K562 (cell line): Measurements from ENCODE around the gene SPATS2. TPM values are rescaled to one million over a fixed set of nuclear protein-coding genes. Genes with fewer than 3 reads are reported as not detected.

ENCODE experiments used
- BCL6 ChIP-seq: fragments of 250-450 bp; sonication (Bioruptor Pico); IDR thresholded peaks from 2 replicates; pipeline ENCODE4 v1.4.0; 2020
- HMG20A ChIP-seq: fragments of 450-650 bp; formaldehyde crosslinking; conservative IDR thresholded peaks from 2 replicates; pipeline ENCODE4 v1.4.0; 2020; ENCODE audit warnings: mild to moderate bottlenecking, mixed read lengths
- HOXB6 ChIP-seq: fragments of 250-450 bp; sonication (Bioruptor Pico); IDR thresholded peaks from 2 replicates; pipeline ENCODE4 v1.5.1; 2022; ENCODE audit warnings: mild to moderate bottlenecking, borderline replicate concordance
- ILK ChIP-seq: fragments of 450-650 bp; IDR thresholded peaks from 2 replicates; pipeline ENCODE4 v1.6.1; 2016; ENCODE audit warnings: missing genetic modification characterization, low read depth, mild to moderate bottlenecking, missing compliant biosample characterization, moderate library complexity, borderline replicate concordance
- KAT2B ChIP-seq: IDR thresholded peaks from one replicate; pipeline ENCODE4 v1.6.1; 2012; ENCODE audit warnings: low read depth, mild to moderate bottlenecking, control low read depth, inconsistent platforms, low read length, moderate library complexity
- L3MBTL2 ChIP-seq: fragments of 450-650 bp; IDR thresholded peaks from 2 replicates; pipeline ENCODE4 v1.6.1; 2016; ENCODE audit warnings: mild to moderate bottlenecking, moderate library complexity
- NFRKB ChIP-seq: fragments of 450-650 bp; IDR thresholded peaks from 2 replicates; pipeline ENCODE4 v1.6.1; 2016; ENCODE audit warnings: low read depth
- POLR2B ChIP-seq: fragments of 450-650 bp; IDR thresholded peaks from 2 replicates; pipeline ENCODE4 v1.6.1; 2018; ENCODE audit warnings: low read depth; ENCODE audit not compliant: partially characterized antibody
- REST ChIP-seq, 2 experiments: fragments of 450-650 bp; formaldehyde crosslinking in 1 of 2; IDR thresholded peaks; 2 replicates each; pipeline versions ENCODE4 v1.4.0 to v1.6.1; 2014 to 2020; ENCODE audit warnings: mild to moderate bottlenecking in 2 of 2, borderline replicate concordance in 1 of 2, low read depth in 1 of 2
- TAF1 ChIP-seq: IDR thresholded peaks from 2 replicates; pipeline ENCODE4 v1.6.1; 2011; ENCODE audit warnings: mild to moderate bottlenecking, low read length, moderate library complexity; ENCODE audit not compliant: insufficient read depth, control insufficient read depth, severe bottlenecking; ENCODE audit errors: extremely low read depth
- TOE1 ChIP-seq, 2 experiments: fragments of 450-650 bp in 1 of 2; sonication (generic) in 1 of 2; formaldehyde crosslinking in 1 of 2; IDR thresholded peaks; 2 replicates each; pipeline versions ENCODE4 v1.7.1 to v1.8.0; 2016 to 2022; ENCODE audit warnings: borderline replicate concordance in 2 of 2, mild to moderate bottlenecking in 2 of 2, antibody characterized with exemption in 1 of 2, inconsistent platforms in 1 of 2, low read depth in 1 of 2, missing genetic modification reagents in 1 of 2, moderate library complexity in 1 of 2
- ZNF133 ChIP-seq: fragments of 250-450 bp; sonication (Bioruptor Pico); IDR thresholded peaks from 2 replicates; pipeline ENCODE4 v1.4.0; 2020; ENCODE audit warnings: mild to moderate bottlenecking
- ZNF511 ChIP-seq: sonication (generic); formaldehyde crosslinking; IDR thresholded peaks from 2 replicates; pipeline ENCODE4 v1.8.0; 2022; ENCODE audit warnings: mild to moderate bottlenecking, missing genetic modification reagents
- ZNF518B ChIP-seq: fragments of 250-450 bp; sonication (Bioruptor Pico); IDR thresholded peaks from 2 replicates; pipeline ENCODE4 v1.5.0; 2021; ENCODE audit warnings: mild to moderate bottlenecking, moderate library complexity
- polyA plus RNA-seq, 8 experiments: library from polyadenylated mRNA; depleted of rRNA in 4 of 8; stranded (reverse) in 5 of 8; unstranded in 3 of 8; fragments of >200 nt; fragmentation: Nextera tagmentation in 2 of 8; fragmentation: Illumina TruSeq in 1 of 8; extraction: Ambion mirVana in 2 of 8; extraction: Trizol in 1 of 8; gene quantifications; 2 replicates each; pipeline versions ENCODE4 v1.2.1 to v1.2.3, GENCODE V29; 2011 to 2014; ENCODE audit warnings: inconsistent platforms in 1 of 8, missing spikeins in 1 of 8
- total RNA-seq, 7 experiments: library from RNA; depleted of rRNA in 6 of 7; stranded (reverse); fragments of >200 nt in 6 of 7; fragmentation: Illumina TruSeq in 2 of 7; extraction: Trizol in 2 of 7; gene quantifications; 2 replicates each; pipeline versions ENCODE4 v1.2.1 to v1.2.3, GENCODE V29; 2011 to 2021; ENCODE audit warnings: low replicate concordance in 1 of 7

The SPATS2 gene
- total and polyA plus RNA-seq, 9 of the 15 experiments (the other 6 are each of a cell fraction or from before 2014, with no cell fraction given) = 5.4 to 48.2 (median 17.5) TPM

- no peak for TF ChIP-seq REST (IDR thresholded peaks at IDR 0.05; ENCODE audit: borderline replicate concordance)
- TF ChIP-seq REST (CRISPR knock-in tag; IDR thresholded peaks at IDR 0.05; ENCODE audit: low read depth) = no peak
- no peak for TF ChIP-seq HOXB6 (CRISPR knock-in tag)
- TF ChIP-seq ZNF511 (CRISPR knock-in tag) = no peak; the same call in 1 of the 2 replicates
- no peak for TF ChIP-seq KAT2B
- peak; percentile 73 for TF ChIP-seq TAF1
- TF ChIP-seq ILK (tag) = no peak
- TF ChIP-seq BCL6 = no peak
- no peak for TF ChIP-seq HMG20A (CRISPR knock-in tag)
- no peak for TF ChIP-seq ZNF133
- TF ChIP-seq NFRKB = peak; percentile 57
- TF ChIP-seq TOE1 (IDR thresholded peaks at IDR 0.05; ENCODE audit: borderline replicate concordance) = peak; percentile 50; the same call in 1 of the 2 replicates
- no peak for TF ChIP-seq TOE1 (CRISPR knock-in tag; IDR thresholded peaks at IDR 0.05; ENCODE audit: borderline replicate concordance, low read depth)
- no peak for TF ChIP-seq ZNF518B (CRISPR knock-in tag)
- TF ChIP-seq POLR2B = peak; percentile 89
- peak; percentile 34; the same call in 1 of the 2 replicates for TF ChIP-seq L3MBTL2
These were observed 44.3 kb upstream of the SPATS2 start, which contains the start of gene TROAP (continued) for GRCh38 chr12:49322708-49323523.
